HG02852 (cell line): ENCODE data around the gene ACTR2.
A peak's percentile ranks its signal among the peaks of the same experiment; 100 is the strongest.

Experiments used
- ATAC-seq: cut with Tn5 transposase; IDR thresholded peaks from one replicate; pipeline ENCODE4 v1.9.1; 2021; ENCODE audit warnings: mild to moderate bottlenecking, moderate library complexity; ENCODE audit not compliant: unreplicated experiment

Gene ACTR2

DNA sequence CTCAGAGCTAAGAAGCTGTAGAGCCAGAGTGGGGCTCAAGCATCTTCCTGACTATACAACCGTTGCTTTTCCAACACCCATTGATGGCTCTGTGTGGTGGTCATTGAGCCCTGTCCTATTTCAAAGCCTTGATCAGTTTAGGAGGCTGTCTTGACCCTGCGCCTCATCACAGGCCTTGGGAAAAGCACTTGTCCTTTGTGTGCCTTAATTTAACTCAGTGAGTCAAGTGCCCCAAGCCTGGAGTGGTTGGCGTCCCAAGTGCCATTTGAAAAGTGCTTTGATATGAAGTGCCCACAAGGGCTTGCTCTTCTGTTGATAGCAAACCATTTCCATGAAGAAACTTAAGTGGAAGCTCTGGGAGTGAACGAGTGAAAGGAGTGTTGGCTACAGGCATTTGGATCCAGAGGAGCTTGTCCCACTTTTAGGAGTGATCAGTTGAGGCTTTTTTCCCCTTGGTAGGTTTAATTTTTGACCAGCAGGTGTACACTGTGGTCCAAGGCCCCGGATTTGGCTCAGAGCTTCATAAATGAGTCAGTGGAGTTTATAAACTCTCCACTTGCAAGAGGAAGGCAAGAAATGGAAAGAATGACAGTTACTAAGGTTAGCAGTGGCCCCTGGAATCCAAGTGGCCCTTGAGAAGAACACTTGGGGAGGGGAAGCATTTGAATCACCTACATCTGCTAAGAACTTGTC is 50.3 kb downstream of the ACTR2 start:
- no peak for ATAC-seq

DNA sequence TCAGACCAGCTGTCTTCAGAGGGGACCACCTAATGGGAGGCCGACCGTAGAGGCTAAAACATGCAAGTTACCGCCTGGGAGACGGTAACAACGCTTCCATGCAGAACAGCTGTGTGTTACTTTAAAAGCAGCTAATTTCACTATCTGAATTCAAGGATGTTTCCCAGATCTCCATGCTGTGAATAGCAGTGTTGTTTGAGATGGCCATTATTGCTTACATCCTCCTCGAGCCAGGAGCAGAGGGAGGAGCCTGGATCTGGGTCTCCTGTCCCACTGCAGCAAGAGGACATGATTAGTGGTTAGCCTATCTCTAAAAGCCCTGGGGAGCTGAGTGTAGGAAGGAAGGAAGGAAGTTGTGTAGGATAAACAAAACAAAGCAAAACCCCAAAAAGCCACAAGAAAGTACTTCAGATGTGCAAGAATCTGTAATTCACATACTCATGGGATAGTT is 50.9 kb downstream of the ACTR2 start:
- no peak for ATAC-seq

DNA sequence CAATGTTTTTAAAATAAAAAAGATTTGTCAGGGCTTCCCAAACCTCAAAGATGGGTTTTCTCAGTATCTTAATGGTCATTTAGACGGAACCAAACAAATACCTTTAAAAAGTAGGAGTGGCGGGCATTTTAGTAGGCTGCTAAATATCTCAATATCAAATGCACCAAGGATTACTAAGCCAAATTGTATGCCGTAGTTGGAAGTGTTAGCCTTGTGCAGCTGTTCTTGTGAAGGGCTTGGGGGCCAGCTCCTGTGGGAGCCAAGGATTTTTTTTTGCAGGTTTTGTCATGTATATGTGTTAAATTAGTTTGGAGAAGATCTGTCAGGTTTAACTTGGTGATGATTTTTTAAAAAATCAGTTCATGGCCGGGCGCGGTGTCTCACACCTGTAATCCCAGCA is 52.1 kb downstream of the ACTR2 start:
- no peak for ATAC-seq

DNA sequence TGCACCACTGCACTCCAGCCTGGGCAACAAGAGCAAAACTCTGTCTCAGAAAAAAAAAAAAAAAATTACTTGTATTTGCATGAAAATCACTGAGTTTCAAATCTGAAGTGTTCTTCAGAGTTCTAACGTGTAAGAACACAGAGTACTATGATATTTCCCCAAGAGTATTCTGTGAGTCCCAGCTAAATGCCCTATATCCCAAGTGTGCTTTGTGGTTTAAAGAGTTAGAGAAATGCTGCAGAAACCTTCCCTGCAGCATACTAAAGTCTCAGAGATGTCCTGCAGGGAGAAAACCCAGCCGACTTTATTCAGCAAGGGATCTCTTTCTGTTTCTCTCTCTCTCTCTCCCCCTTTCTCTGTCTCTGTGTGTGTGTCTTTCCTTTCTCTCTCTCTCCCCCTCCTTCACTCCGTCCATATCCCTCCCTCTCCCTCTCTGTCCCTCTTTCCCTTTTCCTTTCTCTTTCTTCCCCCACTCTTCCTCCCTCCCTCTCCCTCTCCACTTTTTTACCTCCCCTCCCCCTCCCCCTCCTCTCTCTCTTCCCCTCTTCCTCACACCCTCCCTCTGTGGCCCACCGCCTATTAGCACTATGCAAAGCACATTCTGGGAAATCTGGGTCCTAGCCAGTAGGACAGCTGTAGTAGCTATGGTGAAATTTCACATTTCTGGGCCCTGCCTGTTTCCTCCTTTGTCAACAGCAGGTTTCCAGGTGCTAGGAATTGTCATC is 54.2 kb downstream of the ACTR2 start:
- ATAC-seq: no peak

DNA sequence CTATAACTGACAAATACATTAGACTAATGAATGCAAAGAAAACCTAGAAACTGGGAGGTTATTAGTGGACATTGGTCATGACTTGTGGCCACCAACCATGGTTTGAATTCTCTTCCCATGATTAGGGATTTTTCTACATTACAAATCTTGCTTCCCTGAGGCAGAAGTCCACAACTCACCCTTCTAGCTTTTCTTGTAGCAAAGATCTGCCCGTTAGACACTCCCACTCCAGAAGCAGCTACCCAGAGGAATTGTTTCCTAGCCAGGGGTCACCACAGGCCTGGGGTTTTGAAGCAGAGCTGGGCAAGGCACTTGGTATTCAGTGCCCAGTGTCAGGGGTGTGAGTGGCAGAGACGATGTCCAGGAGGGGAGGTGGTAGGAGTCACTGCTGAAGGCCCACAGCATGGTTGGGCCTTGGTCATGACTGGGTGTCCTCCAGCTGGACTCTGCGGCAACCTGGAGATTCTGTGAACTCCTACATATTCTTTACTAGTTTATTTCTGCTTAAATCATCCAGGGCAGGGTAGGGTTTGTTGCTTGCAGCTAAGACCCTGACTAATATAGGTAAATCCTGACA is 54.9 kb downstream of the ACTR2 start:
- ATAC-seq: no peak

DNA sequence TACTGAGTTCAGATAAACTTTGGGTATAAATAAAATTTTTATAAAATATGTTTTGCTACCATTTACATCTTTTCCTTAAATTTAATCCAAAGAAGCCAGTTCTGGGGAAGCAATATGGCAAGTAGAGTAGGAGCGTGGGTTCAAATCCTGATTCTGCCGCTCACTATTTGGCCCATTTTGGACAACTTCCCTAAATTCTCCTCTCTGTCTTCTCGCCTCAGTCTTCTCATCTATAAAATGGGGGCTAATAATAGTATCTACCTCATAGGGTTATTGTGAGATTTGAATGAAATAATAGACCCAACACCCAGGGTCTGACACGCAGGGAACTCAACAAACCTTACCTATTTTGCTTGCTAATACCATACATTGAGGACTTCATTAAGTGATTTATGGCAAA is 59.7 kb downstream of the ACTR2 start:
- no peak for ATAC-seq

DNA sequence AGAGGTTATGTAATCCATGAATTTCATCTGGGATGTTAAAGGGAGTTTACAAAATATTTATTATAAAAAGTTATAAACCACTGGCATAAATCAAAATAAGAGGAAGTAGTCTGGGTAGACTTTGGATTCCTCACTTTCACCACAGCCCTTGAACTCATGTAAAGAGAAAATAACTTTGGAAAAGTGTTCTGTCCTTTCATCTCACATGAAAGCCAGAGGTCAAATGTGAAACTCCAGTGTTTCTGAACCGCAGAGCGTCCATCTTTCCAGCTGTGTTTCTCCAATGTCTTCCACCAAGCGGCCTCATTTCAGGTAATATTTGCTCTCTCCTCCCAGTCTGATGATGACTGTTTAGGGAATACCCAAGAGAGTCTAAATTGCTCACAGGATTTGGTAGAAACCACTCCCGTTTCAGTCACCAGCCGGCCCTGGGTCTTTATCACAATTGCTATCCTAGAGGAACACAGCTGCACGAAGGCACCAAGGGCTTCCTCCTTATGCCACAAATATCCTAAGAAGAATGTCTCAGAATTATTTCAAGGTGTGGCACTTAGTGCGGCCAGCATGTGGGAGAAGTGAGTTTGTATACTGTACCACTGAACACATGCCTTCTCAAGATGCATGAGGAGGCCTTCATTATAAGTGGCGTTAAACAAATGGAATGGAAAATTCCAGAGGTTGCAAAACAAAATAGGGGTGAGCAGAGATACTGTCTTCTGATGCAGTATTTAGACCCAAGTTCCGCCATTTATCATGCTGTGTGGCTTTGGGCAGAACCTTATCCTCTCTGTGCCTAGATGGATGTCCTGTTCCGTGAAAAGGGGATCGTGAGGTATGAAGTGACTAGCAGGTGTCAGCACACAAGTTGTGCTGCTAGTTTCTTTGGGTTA is 63.8 kb downstream of the ACTR2 start:
- no peak for ATAC-seq

DNA sequence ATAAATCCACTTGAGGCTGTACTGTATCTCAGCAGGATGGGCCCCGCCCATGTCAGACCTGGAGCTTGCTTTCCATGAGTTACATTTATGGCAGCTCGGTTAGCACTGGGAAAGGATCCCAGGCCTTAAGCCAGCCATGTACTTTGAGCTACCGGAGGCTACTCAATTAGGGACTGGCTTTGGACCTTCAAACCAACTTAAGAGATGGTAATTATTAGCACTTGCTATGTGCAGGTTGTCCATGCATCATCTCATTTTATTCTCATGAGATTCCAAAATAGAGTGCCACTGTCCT is 64.4 kb downstream of the ACTR2 start:
- no peak for ATAC-seq

DNA sequence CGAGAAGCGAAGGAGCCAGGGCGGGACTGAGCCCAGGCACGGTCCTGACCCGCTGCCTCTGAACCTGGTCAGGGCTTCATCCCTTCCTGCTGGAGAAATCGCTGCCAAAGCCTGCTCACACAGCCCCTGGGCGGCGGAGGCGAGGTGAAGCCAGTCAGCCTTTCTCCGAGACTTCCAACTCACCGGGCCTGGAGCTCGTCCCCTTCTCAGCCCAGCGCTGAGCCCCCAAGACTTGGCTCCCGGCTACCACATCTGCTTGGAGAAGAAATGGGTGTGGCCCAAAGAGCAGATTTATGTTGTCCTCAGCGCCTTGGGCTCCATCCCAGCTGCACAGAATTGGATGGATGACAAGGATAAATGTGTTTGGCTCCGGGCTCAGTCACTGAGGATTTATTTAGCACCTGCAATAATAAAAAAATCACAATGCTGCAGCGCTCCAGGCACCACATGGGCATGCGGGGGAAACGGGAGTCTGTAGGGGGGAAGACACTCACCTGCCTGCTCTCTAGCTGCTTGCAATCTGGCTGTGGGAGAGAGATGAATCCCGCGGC is 64.9 kb downstream of the ACTR2 start:
- ATAC-seq: no peak

DNA sequence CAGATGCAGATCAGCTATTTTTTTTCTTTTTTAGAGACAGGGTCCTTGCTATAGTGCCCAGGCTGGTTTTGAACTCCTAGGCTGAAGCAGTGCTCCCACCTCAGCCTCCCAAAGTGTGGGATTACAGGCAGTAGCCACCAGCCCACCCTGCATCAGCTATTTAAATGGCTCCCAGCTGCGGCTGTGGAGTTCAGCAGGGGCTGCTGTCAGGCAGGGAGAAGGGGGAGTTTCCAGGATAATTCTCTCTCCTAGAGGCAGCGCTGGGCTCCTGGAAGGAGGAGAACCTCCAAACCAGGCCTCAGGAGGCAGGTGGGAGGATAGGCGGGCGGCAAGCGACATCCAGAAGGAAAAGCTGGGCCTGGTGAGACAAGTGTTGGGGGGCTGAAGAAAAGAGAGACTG is 65.7 kb downstream of the ACTR2 start:
- ATAC-seq: no peak

DNA sequence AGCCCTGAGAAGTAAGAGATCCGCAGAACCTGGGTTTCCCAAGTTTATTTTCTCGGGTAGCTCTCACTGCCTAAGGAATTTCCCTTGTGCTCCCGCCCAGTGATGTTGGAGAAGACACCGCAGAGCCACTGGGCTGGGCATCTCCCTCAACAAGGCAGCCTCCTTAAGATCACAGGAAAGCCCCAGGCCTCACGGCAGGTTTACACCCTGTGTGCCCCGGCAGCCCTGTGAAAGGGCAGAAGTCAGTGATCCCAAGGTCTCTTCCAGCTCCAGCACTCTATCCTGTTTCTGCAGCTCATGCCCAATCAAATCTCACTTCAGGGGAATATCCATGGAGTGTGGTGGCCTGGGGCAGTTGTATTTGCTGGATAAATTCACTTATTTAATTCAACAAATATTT is 66.5 kb downstream of the ACTR2 start:
- no peak for ATAC-seq

DNA sequence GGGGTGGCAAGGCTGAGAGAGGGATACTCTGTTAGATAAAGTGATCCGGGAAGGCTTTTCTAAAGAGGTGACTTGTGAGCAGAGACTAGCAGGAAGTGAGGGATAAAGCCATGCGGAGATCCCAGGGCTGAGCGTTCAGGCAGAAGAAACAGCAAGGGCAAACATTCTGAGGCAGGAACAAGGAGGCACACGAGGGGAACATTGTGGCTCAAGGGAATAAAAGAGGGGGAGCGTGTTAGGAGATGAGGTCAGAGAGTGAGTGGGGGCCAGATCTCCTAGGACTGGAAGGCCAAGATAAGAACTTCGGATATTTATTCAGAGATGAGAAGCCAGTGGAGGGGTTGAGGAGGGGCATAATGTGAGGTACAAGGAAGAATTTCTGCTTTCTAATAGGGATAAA is 67.1 kb downstream of the ACTR2 start:
- no peak for ATAC-seq

DNA sequence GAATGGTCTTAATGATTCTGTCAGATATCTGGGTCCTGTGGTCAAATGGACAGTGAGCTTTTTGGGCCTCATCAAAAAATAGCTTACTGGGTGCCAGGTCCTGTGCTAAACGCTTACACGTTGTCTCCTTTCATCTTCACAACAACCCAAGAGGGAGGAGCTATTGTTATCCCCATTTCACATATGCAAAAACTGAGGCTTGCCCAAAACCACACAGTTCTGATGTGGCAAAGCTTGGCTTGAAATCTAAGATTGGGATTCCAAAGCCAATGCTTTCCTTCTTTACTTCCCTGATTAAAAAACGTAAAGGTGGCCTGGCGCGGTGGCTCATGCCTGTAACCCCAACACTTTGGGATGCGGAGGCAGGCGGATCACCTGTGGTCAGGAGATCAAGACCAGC is 69.3 kb downstream of the ACTR2 start:
- ATAC-seq: no peak

DNA sequence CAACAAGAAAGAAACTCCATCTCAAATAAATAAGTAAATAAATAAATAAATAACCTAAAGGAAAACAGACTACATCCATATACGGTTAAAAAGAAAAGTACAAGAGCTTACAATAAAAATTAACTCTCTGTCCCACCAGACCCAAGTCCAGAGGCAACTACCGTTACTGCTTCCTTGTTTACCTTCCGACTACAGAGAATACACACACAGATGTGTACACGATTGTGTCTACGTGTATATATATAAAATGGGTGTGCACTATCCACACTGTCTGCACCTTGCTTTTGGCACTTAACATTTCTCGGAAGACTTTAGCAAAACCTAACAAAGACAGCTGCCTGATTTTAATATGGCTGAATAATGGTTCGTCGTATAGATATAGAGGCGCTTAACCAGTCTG is 69.9 kb downstream of the ACTR2 start:
- ATAC-seq: no peak

DNA sequence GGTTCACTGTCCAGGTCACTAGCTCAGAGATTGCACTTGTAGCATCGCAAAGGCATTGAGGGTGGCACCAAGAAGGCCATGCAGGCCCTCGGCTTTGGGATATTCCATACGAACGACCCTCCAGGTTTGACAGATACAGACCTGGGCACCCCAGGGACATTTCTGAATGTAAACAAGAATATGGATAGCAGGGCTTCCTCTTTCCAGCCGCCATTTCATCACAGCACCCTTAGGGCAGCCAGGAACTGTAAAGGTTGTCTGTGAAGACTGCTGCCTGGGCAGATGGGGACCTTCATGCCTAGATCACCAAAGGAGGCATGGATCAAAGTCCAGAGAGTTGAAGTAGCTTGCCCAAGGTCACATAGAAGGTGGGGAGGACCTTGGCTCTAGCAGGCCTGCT is 70.5 kb downstream of the ACTR2 start:
- no peak for ATAC-seq

DNA sequence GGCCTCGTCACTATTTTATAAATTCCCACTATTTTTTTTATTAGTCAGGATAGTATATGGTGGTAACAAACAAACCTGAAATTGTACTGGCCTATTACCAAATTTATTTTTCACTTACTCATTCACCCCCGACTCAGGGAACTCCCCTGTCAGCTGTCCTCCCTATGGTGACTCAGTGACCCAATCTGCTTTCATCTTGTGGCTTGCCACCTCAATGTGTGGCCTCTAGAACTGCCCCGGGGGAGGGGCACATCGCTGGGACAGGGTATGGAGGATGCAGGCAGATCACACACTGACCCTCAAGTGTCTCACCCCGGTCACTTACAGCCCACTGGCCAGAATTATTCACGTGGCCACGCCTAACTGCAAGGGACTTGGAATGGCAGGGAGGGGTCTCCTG is 71.6 kb downstream of the ACTR2 start:
- no peak for ATAC-seq

DNA sequence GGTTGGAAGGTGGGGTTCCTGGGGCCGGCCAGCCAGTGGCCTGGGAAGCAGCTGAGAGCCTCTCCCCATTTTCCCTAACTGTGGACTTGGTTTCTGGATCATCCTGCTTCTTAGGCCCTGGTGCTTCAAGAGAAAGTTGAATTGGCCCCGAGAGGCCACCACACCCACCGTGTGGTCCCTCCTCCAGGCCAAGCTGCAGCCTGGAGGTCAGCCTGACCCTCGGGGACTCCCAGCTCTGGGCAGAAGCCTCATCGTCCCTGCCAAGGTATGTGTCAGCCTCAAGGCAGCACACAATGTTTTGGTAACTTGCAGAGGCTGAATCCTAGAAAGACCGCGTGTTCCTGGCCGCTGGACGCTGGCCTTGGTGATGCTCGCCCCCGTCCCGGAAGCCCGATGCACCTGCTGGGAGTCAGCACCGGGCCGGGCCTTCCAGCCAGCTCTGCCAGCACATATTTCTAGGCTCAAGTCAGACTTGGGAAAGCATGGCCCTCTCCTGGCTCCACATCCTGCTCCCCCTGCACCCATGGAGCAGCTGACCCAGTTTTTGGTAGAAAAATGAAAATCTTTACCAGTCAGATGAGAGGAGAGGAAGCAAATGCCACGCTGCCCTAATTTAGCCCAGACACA is 72.6 kb downstream of the ACTR2 start:
- no peak for ATAC-seq

DNA sequence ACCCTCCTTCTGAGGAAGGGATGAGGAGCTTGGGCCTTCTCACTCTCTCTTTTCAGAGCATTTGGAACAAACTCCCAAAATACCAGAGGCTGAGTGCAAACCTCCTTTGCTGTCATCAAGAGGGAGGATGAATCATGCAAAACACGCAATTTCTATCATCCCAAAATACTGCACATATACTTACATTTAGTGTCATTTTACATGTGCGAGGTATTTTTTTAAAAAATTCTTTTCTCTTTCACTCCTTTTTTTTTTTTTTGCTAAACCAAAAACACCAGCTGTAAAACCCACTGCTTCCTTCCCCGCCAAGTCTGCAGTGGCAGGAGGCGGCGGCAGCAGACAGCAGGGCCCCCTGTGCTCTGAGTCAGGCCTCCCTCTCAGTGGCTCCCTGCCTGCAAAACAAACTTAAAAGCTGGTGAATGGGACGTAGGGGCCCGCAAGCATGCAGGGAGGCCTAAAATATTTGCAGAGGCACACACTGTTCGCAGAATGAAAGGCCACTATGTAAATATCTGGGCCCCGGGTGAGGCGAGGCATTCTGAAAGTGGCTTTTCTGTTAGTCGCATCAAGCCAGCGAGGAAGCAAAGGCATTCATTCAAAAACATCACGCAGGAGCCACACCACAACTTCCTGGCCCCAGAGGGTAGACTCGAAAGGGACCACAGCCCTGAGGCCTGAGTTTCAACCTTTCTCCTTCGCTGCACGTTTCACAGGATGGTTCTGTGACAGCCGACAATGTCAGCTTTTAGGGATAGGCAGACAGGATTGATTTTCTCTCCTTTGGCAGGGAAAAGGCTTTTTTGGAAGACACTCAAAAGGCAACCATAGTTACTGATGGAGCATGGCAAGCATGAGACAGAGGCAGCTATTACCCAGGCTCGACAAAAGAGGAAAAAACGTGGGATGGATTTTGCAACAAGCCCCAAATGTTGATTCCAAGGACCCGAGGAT is 73.4 kb downstream of the ACTR2 start:
- peak; percentile 92 for ATAC-seq

DNA sequence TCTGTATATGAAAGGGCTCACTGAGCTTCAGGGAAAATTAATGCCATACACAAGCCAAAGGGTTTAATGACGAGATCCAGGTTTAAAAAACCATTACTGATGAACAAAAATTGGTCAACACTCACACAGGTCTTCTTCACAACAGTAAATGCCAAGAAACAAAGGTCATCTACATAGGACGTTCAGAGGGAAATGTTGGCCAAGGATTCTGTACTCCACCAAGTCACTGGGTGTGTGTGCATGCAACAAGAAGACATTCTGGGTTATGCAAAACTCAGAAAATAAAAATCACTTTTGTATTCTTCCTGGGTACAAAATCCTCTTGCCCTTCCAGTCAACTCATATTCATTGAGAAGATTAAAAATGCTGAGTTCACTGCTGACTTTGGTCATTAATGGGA is 78.3 kb downstream of the ACTR2 start:
- ATAC-seq: no peak

DNA sequence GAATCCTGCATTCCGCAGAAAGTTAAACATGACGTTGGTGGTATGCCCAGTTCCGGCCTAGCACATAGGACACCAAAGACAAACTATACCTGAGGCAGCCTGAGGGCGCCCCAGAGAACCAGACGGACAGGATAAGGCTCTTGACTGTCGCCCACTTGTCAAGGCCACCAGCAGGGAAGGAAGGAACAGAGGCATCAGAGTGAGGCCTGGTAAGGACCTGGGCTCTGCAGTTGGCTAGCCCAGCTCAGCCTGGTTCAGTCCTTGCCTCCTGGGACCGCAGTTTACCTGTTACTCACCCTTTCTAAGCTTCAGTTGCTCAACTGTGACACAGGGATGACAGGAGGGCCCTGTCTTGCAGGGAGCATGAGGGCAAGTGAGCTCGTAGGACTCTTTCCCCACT is 82.1 kb downstream of the ACTR2 start:
- ATAC-seq: no peak
